ENCODE measurements around the gene NLRP4. TPM values are rescaled to one million over a fixed set of nuclear protein-coding genes. Genes with fewer than 3 reads are reported as not detected.

NLRP4 gene
- total and polyA plus RNA-seq, 2 experiments from 2014 or later = not detected

- Histone ChIP-seq H3F3A (replicated peaks; ENCODE audit: low read depth) (no peaks in the 10 kb centered on the region), H3K4me1 (ENCODE audit: insufficient read depth) (no peaks in the 10 kb centered on the region), H3K4me2 (no peak overlapping the region), H4K20me1 (replicated peaks; ENCODE audit: insufficient read depth) (no peaks in the 10 kb centered on the region), H3K79me2 (replicated peaks; ENCODE audit: insufficient read depth) (no peaks in the 10 kb centered on the region), H3K27me3 (ENCODE audit: insufficient read depth) (no peaks in the 10 kb centered on the region), H3K36me3 (ENCODE audit: insufficient read depth) (no peaks in the 10 kb centered on the region), H3K9me2 (ENCODE audit: insufficient read depth) (no peaks in the 10 kb centered on the region), H3K4me3 (no peak overlapping the region), H3K27ac (ENCODE audit: low read depth) (no peak overlapping the region), H2AFZ (no peak overlapping the region)
- ATAC-seq = no peak
- no peak overlapping the region for H3K27ac Mint-ChIP-seq
- peaks cover 17% of the 10 kb centered on the region for H3K36me3 Mint-ChIP-seq (ENCODE audit: low read depth)
- no peak overlapping the region for H3K4me3 Mint-ChIP-seq
- H3K4me1 Mint-ChIP-seq = no peaks in the 10 kb centered on the region
- no peak for DNase-seq (ENCODE audit: low spot score)
- TF ChIP-seq STAT1 (IDR thresholded peaks at IDR 0.05; ENCODE audit: unreplicated experiment) = no peak
- TF ChIP-seq CREB1 (CRISPR knock-in tag; IDR thresholded peaks at IDR 0.05; ENCODE audit: low read depth) = no peak
- TF ChIP-seq ZNF462 (CRISPR knock-in tag; IDR thresholded peaks at IDR 0.05) = no peak
- TF ChIP-seq ETS1 (IDR thresholded peaks at IDR 0.05) = no peak
- no peak for TF ChIP-seq NANOG (IDR thresholded peaks at IDR 0.05; ENCODE audit: borderline replicate concordance)
- TF ChIP-seq ZNF331 (CRISPR knock-in tag; IDR thresholded peaks at IDR 0.05; ENCODE audit: low read depth) = no peak
- TF ChIP-seq REST (IDR thresholded peaks at IDR 0.05; ENCODE audit: unreplicated experiment) = no peak
- no peak for TF ChIP-seq EZH2phosphoT487 (IDR thresholded peaks at IDR 0.05; ENCODE audit: unreplicated experiment)
- TF ChIP-seq EZH2 (IDR thresholded peaks at IDR 0.05; ENCODE audit: low read depth, unreplicated experiment) = no peak
- no peak for TF ChIP-seq CTCF (conservative IDR thresholded peaks at IDR 0.05; ENCODE audit: low read depth in 2 of 2)
- TF ChIP-seq POLR2AphosphoS5 (IDR thresholded peaks at IDR 0.05; ENCODE audit: low read depth) = no peak
- no peak for TF ChIP-seq JUNB (IDR thresholded peaks at IDR 0.05; ENCODE audit: unreplicated experiment)
- TF ChIP-seq ZNF114 (CRISPR knock-in tag; IDR thresholded peaks at IDR 0.05) = no peak
- peaks cover 91% of the 10 kb centered on the region for H3K9me3 Mint-ChIP-seq
- H3K27me3 Mint-ChIP-seq (ENCODE audit: insufficient read depth, low read depth, poor library complexity) = no peaks in the 10 kb centered on the region
Measured at GRCh38 chr19:55838251-55838650, 1.9 kb downstream of the NLRP4 start.

All from GM23338 (cell line).